ENCODE measurements around the gene TTLL5.
A peak's percentile ranks its signal among the peaks of the same experiment; 100 is the strongest.

The TTLL5 gene

DNA sequence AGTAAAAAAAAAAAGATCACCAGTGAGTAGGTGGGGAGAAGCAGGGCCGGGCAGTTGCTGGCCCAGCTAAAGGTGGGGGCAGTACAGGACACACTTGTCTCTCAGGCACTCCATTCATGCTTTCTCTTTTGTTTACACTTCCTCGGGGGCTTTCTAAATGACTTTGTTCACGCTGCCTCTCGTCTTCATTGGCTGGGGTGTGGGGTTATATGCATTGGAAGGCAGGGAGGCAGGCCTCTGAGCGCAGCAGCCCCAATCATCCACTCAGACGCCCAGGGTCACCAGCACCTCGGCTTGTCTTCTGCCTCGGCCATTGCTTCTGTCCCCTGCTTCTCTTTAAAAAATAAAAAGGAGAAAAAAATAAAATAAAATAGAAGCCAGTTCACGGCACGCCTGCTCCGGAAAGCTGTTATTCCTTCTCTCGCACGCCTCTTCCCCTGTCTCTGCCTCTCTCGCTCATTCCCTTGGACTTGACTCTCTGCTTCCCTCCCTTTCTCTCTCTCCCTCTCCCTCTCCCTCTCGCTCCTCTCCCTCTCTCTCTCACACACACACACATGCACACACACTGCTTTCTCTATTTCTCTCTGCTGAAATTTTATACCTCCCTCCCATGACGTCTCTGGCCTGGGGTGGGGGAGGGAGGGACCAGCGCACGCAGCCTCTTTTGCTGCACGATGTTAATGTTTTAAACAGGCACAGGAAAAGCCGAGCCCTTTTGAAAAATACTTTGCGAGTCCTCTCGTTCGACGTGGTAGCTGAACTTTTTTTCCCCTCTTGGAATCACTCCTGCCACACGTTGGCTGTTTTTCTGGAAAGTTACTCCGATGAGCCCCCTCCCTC lies 320.6 kb downstream of the TTLL5 start, which contains the start of gene TGFB3:
TGFB3 (minus strand) TSS at position 570 of the 840 bp plus-strand sequence. CDS start 1,102 bp downstream, outside the sequence.
- peak; percentile 93 for FAIRE-seq
- peak; percentile 88 for DNase-seq (ENCODE audit: insufficient read length, low spot score)

DNA sequence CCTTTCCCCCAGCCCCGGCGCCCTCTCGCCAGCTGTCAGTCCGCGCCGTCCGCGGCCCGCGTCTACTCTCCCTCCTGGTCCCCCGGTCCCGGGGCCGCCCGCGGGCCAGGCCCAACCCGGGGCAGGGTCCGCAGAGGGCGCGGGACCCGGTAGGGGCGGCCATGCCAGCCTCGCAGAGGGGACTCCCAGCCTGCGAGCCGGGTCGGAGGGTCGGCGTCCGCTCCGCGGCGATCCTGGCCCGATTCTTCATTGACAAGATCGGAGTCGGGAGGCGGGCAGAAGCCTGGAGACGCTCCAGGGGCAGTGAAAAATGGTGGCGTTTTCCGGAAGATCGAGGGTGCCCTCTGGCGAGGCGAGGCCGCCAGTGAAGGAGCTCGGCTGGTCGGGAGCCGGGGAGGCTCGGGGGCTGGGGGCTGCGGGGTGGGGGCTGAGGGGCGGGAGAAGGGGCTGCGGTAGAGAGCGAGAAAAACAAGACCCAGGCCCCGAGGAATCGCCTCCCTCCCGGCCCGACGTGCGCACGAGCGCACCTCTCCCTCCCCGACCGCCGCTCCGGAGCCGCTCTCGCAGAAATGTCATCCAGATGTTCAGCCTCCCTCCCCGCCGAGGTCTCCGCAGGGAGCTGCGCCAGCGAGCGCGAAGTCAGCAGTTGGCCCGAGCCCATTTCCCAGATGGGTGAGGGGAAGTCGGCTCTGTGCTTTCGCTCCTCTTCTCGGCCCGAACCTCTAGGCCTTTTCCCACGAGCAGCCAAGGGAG lies 321.4 kb downstream of the TTLL5 start:
- DNase-seq (ENCODE audit: insufficient read length, low spot score) (peak; percentile 93), FAIRE-seq (peak; percentile 79)

DNA sequence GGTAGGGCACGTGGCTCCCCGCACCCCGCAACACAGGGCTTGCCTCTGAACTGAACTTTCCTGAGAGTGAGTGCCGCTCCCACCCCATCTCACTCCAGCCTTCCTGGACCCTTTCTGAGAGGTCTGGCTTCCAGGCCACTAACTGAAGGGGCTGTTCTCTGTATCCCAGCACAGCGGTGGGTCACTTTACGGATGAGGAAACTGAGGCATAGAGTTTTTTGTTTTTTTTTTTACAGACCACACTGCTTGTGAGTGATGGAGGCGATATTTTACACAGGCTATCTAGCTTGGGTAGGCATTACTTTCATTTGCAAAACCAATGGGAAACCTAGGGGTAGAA lies 321.9 kb downstream of the TTLL5 start:
- FAIRE-seq (no peak), DNase-seq (ENCODE audit: insufficient read length, low spot score) (no peak)

DNA sequence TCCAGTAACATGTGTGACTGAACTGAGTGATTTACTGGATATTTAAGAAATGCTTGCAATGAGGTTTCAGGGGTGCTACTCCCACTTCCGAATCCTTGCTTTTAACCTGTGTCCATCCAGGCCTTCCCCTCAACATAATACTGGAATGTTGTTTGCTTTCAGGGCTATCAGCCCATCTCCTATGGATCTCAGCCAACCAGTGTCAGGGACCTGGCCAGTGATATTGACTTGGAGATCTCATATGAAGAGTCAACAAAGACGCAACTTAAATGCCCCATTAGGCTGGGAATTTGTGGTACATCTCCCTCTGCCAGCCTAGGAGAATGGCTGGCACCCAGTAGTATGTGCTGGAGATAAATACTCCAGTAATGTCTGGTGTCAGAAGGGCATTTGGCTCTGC lies 323.6 kb downstream of the TTLL5 start:
- DNase-seq (ENCODE audit: insufficient read length, low spot score) (no peak), FAIRE-seq (peak; percentile 62)

DNA sequence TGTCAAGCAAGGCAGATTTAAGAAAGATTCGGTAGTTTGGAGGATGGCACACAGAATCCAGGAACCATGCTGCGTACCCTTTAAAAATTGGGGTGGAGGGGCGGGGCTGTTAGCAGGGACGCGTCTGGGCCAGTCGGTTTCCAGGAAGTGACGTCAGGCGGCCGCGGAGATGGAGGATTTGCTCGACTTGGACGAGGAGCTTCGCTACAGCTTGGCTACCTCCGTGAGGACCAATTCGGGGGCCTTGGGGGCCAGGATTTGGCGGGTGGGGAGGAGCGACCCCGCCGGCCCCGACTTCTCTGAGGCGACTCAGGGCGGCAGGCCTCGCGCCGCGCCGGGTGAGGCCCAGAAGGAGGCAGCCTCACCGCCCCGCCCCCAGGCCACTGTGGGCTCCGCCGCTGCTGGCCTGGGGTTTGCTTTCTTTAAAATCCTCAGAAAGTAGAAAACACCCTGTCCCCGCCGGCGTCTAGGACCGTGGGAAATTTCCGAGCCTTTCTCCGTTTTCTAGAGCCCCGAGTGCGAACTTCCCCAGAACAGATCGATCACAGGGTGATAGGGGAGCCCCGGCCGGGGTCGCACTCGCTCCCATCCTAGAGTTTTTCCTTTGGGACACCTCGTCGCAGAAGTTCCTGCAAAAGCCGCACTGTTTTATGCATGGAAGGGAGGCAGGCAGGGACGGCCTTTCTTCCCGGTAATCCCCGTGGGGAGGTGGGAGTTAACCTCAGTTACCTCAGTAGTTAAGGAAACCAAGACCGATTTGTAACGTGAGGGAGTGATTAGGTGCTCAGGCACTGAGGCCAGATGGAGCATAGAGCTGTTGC lies 324.8 kb downstream of the TTLL5 start, which contains the start of gene IFT43:
IFT43 (plus strand) TSS at position 146 of the 821 bp plus-strand sequence; CDS start at position 170, 24 bp downstream.
- FAIRE-seq (peak; percentile 95), DNase-seq (ENCODE audit: insufficient read length, low spot score) (peak; percentile 99)

DNA sequence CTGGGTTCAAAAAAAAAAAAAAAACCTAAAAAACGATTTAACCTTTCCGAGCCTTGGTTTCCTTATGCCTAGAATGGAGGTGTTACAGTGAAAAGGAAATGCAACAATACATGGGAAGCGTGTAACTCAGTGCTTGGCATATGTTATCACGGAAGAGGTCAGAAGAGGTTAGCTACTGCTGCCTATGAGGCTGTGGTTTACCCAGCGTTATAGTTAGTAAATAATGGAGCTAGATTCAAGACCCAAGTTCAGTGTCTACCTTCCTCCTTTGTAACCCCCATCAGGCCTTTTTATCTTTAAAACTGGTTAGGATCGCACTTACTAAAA lies 325.4 kb downstream of the TTLL5 start:
- FAIRE-seq (peak; percentile 33), DNase-seq (ENCODE audit: insufficient read length, low spot score) (no peak)

DNA sequence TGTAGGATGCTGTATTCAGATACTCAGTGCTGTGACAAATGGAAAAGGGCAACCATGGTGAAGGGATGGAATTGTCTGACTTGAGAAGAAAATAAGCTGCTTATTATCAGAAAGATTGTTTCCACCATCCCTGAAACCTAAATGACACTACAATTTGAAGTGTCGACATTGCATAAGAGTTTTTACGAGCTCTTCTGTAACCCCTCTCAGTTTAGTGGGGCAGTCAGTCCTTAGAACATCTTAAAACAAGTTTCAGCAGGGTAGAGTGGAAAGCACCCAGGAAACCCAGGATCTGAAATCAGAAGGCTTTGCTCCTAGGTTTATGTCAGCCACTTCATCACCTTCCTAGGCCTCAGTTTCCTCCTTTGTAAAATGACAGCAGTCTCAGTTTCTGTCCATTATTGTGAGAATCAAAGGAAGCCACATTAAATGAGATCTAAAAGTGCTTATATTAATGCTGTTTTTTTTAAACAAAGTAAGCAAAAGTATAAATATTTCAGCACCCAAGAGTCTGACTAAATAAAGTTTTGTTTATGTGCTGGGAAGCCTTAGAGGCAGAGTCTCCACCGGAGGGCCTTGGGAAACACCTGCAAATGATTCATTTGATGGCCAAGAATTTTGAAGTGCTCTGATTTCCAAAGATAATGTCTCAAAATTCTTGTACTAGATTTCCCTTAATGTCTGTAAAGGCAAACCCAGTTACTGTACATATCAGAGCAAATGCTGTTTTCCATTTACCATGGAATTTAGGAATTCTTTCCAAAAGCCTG lies 326.3 kb downstream of the TTLL5 start:
- FAIRE-seq, result peak; percentile 42
- no peak for DNase-seq (ENCODE audit: insufficient read length, low spot score)

DNA sequence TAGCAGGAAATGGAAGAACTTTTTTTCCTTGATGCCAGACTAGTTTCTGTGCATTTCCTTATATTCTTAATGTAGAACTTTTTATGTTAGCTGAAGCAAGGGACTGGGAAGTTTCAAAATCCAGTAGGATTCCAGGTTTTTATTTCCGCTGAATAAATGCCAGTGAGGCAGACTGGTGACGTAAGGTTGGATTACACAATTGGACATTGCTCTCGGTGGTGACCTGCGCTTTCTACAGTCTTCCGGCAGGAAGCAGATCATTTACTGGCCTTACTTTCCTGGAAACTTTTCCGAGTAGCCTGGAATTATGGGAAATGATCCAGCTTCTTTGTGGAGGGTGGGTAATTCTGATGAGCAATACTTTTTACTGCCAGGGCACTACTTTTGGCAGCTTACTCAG lies 328.1 kb downstream of the TTLL5 start:
- no peak for DNase-seq (ENCODE audit: insufficient read length, low spot score)
- no peak for FAIRE-seq

DNA sequence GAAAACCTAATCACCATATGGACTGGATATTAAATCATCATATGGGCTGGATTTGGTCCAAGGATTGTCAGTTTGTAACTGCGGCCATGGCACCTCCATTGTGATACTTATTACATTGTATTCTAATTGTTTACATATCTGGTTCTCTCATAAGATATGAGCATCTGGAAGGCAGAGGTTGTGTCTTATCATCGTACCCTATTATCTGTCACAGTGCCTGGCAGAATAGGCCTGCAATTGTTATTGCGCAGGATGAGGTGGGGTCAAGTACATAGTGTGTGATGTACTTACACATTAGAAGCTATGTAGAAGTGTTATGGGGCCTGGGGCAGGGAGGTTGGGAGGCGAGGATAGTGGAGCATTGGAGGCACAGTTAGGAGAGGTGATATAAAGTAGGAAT lies 329.3 kb downstream of the TTLL5 start:
- FAIRE-seq (peak; percentile 81), DNase-seq (ENCODE audit: insufficient read length, low spot score) (no peak)

DNA sequence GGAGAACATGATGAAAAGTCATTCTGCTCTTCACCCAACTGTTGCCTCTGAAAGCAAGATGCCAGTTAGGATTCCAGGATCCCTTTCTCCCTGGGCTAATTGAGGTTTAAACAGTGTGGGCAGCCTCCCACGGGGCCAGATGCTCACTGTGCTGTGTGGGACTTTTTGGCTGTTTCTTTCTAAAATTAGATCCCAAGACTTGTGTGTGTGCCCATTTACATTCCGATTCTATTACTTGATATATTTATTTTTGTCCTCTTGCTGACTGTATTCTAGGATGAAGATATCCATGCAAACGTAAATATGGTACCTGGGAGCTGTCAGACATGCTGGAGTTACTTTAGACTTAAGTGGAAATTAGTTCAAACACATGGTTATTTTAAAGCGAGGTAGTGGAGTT lies 330.7 kb downstream of the TTLL5 start:
- DNase-seq (ENCODE audit: insufficient read length, low spot score) (no peak), FAIRE-seq (peak; percentile 82)

DNA sequence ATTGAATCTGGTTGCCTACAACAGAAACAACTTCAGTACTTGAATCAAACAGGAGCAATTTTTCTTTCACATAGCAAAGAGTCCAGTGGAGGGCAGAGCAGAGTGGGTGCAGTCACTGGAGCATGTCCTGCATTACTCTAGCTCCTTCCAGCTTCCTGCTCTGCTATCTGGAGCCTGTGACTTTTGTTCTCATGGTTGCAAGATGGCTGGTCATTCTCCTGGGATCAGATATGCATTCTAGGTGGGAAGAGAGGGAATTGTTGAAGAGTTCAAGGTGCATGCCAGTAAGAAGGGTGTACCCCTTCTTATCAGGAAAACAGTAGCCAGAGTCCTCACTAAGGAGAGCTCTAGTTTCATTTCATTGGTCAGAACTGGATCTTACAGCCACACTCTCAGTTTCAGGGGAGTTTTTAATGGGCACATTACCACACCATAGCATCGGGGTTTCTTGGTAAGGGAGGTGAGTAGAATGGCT lies 332.6 kb downstream of the TTLL5 start:
- FAIRE-seq (peak; percentile 87), DNase-seq (ENCODE audit: insufficient read length, low spot score) (no peak)

DNA sequence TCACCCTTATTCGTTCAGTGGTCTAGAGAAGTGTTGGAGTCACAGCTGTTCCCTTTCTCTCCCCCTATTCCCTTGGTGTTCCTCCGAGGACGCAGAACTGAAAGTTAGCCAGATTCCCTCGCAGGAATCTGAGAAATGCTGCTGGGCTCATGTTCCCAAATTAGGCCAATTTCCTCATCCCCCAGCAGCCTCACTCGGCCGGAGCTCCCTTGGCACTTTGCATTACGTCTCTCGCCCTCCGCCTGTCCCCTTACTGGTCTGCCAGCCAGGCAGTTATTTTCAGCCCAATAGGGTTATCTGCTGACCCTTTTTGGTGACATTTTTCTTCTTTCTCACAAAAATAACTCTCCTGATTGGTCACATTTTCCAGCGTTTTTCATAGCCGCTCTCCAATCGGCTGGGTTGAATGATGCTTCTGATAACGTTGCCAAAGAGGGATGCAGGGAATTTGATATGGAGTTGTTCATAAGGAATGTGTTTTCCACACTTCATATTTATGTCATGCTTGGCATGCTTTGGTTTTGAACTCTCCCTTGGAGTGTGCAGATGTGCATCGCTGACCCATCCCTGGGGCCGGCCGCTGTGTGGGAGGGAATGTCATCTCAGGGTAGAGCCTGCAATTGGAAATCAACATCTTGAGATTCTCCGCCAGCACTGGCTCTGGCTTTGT lies 334.5 kb downstream of the TTLL5 start:
- FAIRE-seq (peak; percentile 92), DNase-seq (ENCODE audit: insufficient read length, low spot score) (no peak)

DNA sequence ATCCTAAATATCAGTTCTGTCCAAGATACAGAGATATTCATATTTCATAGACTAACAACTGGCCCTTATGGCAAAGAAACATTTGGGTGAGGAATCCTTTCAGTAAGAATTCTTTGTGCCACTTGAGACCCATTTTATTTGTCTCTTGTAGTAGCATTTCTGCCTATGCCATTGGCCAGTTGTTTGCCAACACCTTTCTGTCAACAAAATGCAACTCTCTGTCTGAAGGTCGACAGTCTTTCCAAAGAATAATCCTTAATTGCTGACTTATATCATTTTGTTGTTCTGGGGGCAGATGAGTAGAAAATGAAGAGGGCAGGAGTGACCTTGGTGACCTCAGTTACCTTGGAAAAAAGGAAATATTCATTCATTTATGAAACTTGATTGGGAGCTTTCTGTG lies 335.4 kb downstream of the TTLL5 start:
- DNase-seq (ENCODE audit: insufficient read length, low spot score) (no peak), FAIRE-seq (peak; percentile 91)

DNA sequence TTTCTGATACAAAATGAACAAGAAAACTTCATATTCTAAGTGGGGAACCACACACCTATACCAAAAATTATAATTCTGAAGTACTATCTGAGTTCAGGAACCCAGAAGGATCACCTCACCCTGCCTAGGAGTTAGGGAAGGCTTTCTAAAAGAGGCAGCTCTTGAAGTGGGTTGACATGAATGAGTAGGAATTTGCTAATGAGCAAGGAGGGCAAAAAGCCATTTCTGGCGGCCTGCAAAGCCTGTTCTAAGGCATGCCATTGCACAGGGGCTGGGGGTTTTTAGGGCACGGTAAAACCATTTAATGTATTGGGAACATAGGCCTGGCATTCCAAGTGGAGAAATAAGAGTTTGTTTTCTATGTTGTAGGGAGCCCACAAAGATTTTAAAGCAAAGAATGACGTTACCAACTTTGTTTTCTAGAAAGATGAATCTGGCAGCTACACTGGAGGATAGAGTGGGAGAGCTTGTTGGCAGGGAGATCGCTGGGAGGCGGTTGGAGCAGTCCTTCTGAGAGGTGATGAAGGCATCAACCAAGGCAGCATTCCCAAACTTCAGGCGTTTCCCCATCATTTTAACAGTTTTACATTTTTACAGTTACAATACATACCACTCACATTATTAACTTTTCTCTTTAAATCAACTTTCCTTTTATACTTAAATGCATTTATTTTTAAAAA lies 338.6 kb downstream of the TTLL5 start:
- no peak for DNase-seq (ENCODE audit: insufficient read length, low spot score)
- FAIRE-seq, result no peak

DNA sequence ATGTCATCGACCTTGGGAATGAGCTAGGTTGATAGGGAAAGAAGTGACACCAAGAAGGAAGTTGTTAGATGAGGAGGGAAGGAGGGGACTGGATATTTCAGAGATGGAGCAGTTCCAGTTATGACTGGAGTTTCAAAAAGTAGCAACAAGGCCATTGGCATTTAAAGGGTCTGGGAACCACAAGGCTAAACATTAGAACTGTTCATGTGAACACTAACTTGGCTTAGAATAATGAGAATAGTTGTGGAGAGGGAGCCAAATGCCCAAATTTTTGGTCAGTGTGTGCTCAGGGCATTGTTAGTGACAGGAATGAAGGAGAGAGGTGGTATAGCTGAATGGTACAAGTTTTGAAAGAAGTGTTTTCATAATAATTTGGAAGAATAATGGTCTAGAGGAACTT lies 341.3 kb downstream of the TTLL5 start:
- FAIRE-seq (peak; percentile 93), DNase-seq (ENCODE audit: insufficient read length, low spot score) (no peak)

All from HTR-8/SVneo (cell line).